HepG2 (cell line): ENCODE results near the gene WIPF2. TPM values are rescaled to one million over a fixed set of nuclear protein-coding genes. Genes with fewer than 3 reads are reported as not detected.

ENCODE experiments used
- CBX2 ChIP-seq, 2 experiments: fragments of 200-600 bp in 1 of 2; sonication (generic); formaldehyde crosslinking in 1 of 2; IDR thresholded peaks; 2 replicates each; pipeline versions ENCODE4 v1.7.0 to v1.8.1; 2018 to 2022; ENCODE audit warnings: low read depth in 2 of 2, low read length in 1 of 2, mild to moderate bottlenecking in 1 of 2, missing genetic modification reagents in 1 of 2
- CENPT ChIP-seq: sonication (generic); formaldehyde crosslinking; IDR thresholded peaks from 2 replicates; pipeline ENCODE4 v1.8.0; 2022; ENCODE audit warnings: low read depth, mild to moderate bottlenecking, moderate library complexity, missing genetic modification reagents
- CHD2 ChIP-seq: IDR thresholded peaks from 2 replicates; pipeline ENCODE4 v1.6.1; 2011; ENCODE audit warnings: low read depth, low read length, improper control_type of control experiment
- FOXP4 ChIP-seq: sonication (generic); formaldehyde crosslinking; IDR thresholded peaks from 2 replicates; pipeline ENCODE4 v1.4.0; 2020; ENCODE audit warnings: missing genetic modification reagents
- HNRNPL ChIP-seq: fragments of 200-400 bp; formaldehyde crosslinking; IDR thresholded peaks from 2 replicates; pipeline ENCODE4 v1.6.1; 2017; ENCODE audit warnings: mild to moderate bottlenecking, low read depth, low read length
- JARID2 ChIP-seq: sonication (generic); formaldehyde crosslinking; IDR thresholded peaks from 2 replicates; pipeline ENCODE4 v1.8.1; 2023; ENCODE audit warnings: missing genetic modification reagents, inconsistent platforms; ENCODE audit not compliant: insufficient replicate concordance
- MLLT10 ChIP-seq: sonication (generic); formaldehyde crosslinking; IDR thresholded peaks from 2 replicates; pipeline ENCODE4 v1.4.0; 2020; ENCODE audit warnings: missing genetic modification reagents
- REST ChIP-seq, 2 experiments: IDR thresholded peaks; 2 replicates each; pipeline ENCODE4 v1.6.1; 2011 to 2012; ENCODE audit warnings: low read length in 2 of 2, borderline replicate concordance in 1 of 2, low read depth in 1 of 2, mild to moderate bottlenecking in 1 of 2, moderate library complexity in 1 of 2
- SALL1 ChIP-seq: sonication (generic); formaldehyde crosslinking; IDR thresholded peaks from 2 replicates; pipeline ENCODE4 v1.8.0; 2022; ENCODE audit warnings: mild to moderate bottlenecking, missing genetic modification reagents
- SETDB1 ChIP-seq: sonication (generic); formaldehyde crosslinking; IDR thresholded peaks from 2 replicates; pipeline ENCODE4 v1.5.1; 2020; ENCODE audit warnings: missing genetic modification reagents, mild to moderate bottlenecking, borderline replicate concordance
- ZMYM2 ChIP-seq: sonication (generic); formaldehyde crosslinking; IDR thresholded peaks from 2 replicates; pipeline ENCODE4 v1.8.0; 2022; ENCODE audit warnings: mild to moderate bottlenecking, missing genetic modification reagents
- ZNF180 ChIP-seq: sonication (generic); formaldehyde crosslinking; IDR thresholded peaks from 2 replicates; pipeline ENCODE4 v1.4.0; 2020; ENCODE audit warnings: low read depth, missing genetic modification reagents, borderline replicate concordance
- ZNF251 ChIP-seq: sonication (generic); formaldehyde crosslinking; IDR thresholded peaks from 2 replicates; pipeline ENCODE4 v1.9.0; 2021; ENCODE audit warnings: mild to moderate bottlenecking, missing genetic modification reagents
- ZNF598 ChIP-seq: sonication (generic); formaldehyde crosslinking; IDR thresholded peaks from 2 replicates; pipeline ENCODE4 v1.5.1; 2020; ENCODE audit warnings: mild to moderate bottlenecking, missing genetic modification reagents, borderline replicate concordance
- ZNF703 ChIP-seq: sonication (generic); formaldehyde crosslinking; IDR thresholded peaks from 2 replicates; pipeline ENCODE4 v1.5.1; 2020; ENCODE audit warnings: missing genetic modification reagents, mild to moderate bottlenecking, moderate library complexity, borderline replicate concordance
- ZNF761 ChIP-seq: sonication (generic); formaldehyde crosslinking; conservative IDR thresholded peaks from 2 replicates; pipeline ENCODE4 v1.4.0; 2020; ENCODE audit warnings: mild to moderate bottlenecking, missing genetic modification reagents
- ZNF775 ChIP-seq: sonication (generic); formaldehyde crosslinking; IDR thresholded peaks from 2 replicates; pipeline ENCODE4 v1.4.0; 2020; ENCODE audit warnings: missing genetic modification reagents, mild to moderate bottlenecking, moderate library complexity, borderline replicate concordance
- polyA plus RNA-seq, 8 experiments: library from polyadenylated mRNA; depleted of rRNA in 3 of 8; stranded (reverse) in 7 of 8; unstranded in 1 of 8; fragments of >200 nt; fragmentation: Illumina TruSeq in 4 of 8; extraction: Trizol in 4 of 8; gene quantifications; 2 replicates each; pipeline versions ENCODE4 v1.2.1 to v1.2.3, GENCODE V29; 2011 to 2016; ENCODE audit warnings: low read depth in 4 of 8, missing spikeins in 1 of 8, mixed read lengths in 1 of 8; ENCODE audit not compliant: insufficient read depth in 1 of 8
- total RNA-seq, 5 experiments: library from RNA; depleted of rRNA; stranded (reverse); fragments of >200 nt; fragmentation: Illumina TruSeq; extraction: Trizol; gene quantifications; 2 replicates each; pipeline ENCODE4 v1.2.3, GENCODE V29; 2016; ENCODE audit warnings: low read depth in 1 of 5
- TF ChIP-seq, protein P1 (sequence below): IDR thresholded peaks from 2 replicates; pipeline ENCODE4 v1.6.1; 2016; ENCODE audit warnings: missing genetic modification reagents, missing compliant biosample characterization
- TF ChIP-seq, protein P2 (sequence below): sonication (generic); formaldehyde crosslinking; IDR thresholded peaks from 2 replicates; pipeline ENCODE4 v1.9.0; 2022; ENCODE audit warnings: missing genetic modification reagents, mild to moderate bottlenecking, borderline replicate concordance
- TF ChIP-seq, protein P3 (sequence below): IDR thresholded peaks from 2 replicates; pipeline ENCODE4 v1.6.1; 2018; ENCODE audit warnings: missing genetic modification reagents, mild to moderate bottlenecking, missing compliant biosample characterization

The WIPF2 gene
- total and polyA plus RNA-seq, 2 of the 13 experiments (the other 11 are each of a cell fraction or from before 2014, with no cell fraction given): 7.2 to 10.8 TPM

DNA sequence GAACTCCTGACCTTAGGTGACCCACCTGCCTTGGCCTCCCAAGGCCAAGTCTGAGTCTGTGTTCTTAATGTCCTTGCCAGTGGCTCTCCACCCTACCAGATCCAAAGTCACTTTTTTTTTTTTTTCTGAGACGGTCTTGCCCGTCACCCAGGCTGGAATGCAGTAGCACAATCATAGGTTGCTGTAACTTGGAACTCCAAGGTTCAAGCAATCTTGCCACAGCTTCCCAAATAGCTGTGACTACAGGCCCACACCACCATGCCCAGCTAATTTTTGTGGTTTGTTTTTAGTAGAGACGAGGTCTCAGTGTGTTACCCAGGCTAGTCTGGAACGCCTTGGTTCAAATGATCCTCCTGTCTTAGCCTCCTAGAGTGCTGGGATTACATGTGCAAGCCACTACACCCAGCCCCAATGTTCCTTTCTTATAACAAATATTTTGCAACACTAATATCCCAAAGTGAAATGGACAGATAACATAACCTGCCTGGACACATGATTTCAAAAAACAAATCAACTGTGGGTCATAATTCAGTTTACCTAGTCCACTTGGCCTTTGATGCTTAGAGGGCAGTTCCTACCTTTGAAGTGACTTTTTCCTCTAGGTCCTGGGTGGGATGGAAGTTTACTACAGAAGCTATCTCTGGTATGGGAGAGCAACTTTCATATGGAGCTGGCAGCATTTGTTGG lies 45.9 kb upstream of the WIPF2 start (continued):
- TF ChIP-seq, protein P1, sequence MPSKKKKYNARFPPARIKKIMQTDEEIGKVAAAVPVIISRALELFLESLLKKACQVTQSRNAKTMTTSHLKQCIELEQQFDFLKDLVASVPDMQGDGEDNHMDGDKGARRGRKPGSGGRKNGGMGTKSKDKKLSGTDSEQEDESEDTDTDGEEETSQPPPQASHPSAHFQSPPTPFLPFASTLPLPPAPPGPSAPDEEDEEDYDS (CRISPR knock-in tag): peak; percentile 48; the same call in 1 of the 2 replicates
- TF ChIP-seq CBX2 (IDR thresholded peaks at IDR 0.05; ENCODE audit: low read depth, low read length) (no peak), CBX2 (CRISPR knock-in tag; IDR thresholded peaks at IDR 0.05; ENCODE audit: low read depth) (no peak), HNRNPL (no peak), MLLT10 (CRISPR knock-in tag) (no peak), ZNF251 (no peak), SETDB1 (CRISPR knock-in tag) (no peak), ZMYM2 (CRISPR knock-in tag) (peak; percentile 81; the same call in 1 of the 2 replicates), FOXP4 (CRISPR knock-in tag) (peak; percentile 73), ZNF180 (CRISPR knock-in tag) (no peak), CHD2 (no peak), JARID2 (no peak), REST (IDR thresholded peaks at IDR 0.05; ENCODE audit: borderline replicate concordance in 1 of 2, low read depth in 1 of 2, low read length in 2 of 2) (no peak), CENPT (no peak), ZNF598 (CRISPR knock-in tag) (no peak), ZNF761 (no peak), SALL1 (CRISPR knock-in tag) (peak; percentile 89), ZNF703 (CRISPR knock-in tag) (no peak), ZNF775 (no peak)
- TF ChIP-seq, protein P2, sequence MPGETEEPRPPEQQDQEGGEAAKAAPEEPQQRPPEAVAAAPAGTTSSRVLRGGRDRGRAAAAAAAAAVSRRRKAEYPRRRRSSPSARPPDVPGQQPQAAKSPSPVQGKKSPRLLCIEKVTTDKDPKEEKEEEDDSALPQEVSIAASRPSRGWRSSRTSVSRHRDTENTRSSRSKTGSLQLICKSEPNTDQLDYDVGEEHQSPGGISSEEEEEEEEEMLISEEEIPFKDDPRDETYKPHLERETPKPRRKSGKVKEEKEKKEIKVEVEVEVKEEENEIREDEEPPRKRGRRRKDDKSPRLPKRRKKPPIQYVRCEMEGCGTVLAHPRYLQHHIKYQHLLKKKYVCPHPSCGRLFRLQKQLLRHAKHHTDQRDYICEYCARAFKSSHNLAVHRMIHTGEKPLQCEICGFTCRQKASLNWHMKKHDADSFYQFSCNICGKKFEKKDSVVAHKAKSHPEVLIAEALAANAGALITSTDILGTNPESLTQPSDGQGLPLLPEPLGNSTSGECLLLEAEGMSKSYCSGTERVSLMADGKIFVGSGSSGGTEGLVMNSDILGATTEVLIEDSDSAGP (CRISPR knock-in tag): peak; percentile 13; the same call in 1 of the 2 replicates
- TF ChIP-seq, protein P3, sequence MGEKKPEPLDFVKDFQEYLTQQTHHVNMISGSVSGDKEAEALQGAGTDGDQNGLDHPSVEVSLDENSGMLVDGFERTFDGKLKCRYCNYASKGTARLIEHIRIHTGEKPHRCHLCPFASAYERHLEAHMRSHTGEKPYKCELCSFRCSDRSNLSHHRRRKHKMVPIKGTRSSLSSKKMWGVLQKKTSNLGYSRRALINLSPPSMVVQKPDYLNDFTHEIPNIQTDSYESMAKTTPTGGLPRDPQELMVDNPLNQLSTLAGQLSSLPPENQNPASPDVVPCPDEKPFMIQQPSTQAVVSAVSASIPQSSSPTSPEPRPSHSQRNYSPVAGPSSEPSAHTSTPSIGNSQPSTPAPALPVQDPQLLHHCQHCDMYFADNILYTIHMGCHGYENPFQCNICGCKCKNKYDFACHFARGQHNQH (CRISPR knock-in tag): no peak; the same call in 1 of the 2 replicates
